Chondrocyte (in vitro differentiated cells): ENCODE results near the gene ZNF727. TPM values are rescaled to one million over a fixed set of nuclear protein-coding genes. Genes with fewer than 3 reads are reported as not detected.
"Not testable (repeated sequence)": the region's sequence is repeated elsewhere in the genome, so short reads cannot be mapped to it uniquely, and the experiment has no call there.

Experiments used
- DNase-seq: peaks from one replicate; pipeline ENCODE4 v3.0.0; 2021; ENCODE audit warnings: mixed read lengths, low spot score
- H3K27ac Mint-ChIP-seq: one replicate; pipeline ENCODE4 v1.8.0; 2021; ENCODE audit warnings: mild to moderate bottlenecking, moderate library complexity, mixed read lengths; ENCODE audit not compliant: unreplicated experiment
- H3K27me3 Mint-ChIP-seq: 2 replicates; pipeline ENCODE4 v1.8.0; 2021; ENCODE audit warnings: low read depth, mixed read lengths
- H3K36me3 Mint-ChIP-seq: 2 replicates; pipeline ENCODE4 v1.8.0; 2021; ENCODE audit warnings: low read depth, mixed read lengths
- H3K4me1 Mint-ChIP-seq: 2 replicates; pipeline ENCODE4 v1.8.0; 2021; ENCODE audit warnings: low read depth, mild to moderate bottlenecking, mixed read lengths
- H3K4me3 Mint-ChIP-seq: one replicate; pipeline ENCODE4 v1.8.0; 2021; ENCODE audit warnings: mild to moderate bottlenecking, moderate library complexity, mixed read lengths; ENCODE audit not compliant: unreplicated experiment
- H3K9me3 Mint-ChIP-seq: 2 replicates; pipeline ENCODE4 v1.8.0; 2021; ENCODE audit warnings: low read depth, mixed read lengths
- CTCF ChIP-seq: fragments of 200-600 bp; sonication (generic); IDR thresholded peaks from 2 replicates; pipeline ENCODE4 v1.5.0; 2021; ENCODE audit warnings: antibody characterized with exemption, mild to moderate bottlenecking, moderate library complexity
- total RNA-seq: library from RNA; stranded (reverse); gene quantifications from 3 replicates; pipeline ENCODE4 v1.2.1, GENCODE V29; 2021

ZNF727 gene
- total RNA-seq, 1 donor from 2014 or later = not detected

- no peak for DNase-seq
- H3K4me1 Mint-ChIP-seq = no peaks in the 10 kb centered on the region
- no peaks in the 10 kb centered on the region for H3K27me3 Mint-ChIP-seq
- H3K36me3 Mint-ChIP-seq = peaks cover 3% of the 10 kb centered on the region
- TF ChIP-seq CTCF = no peak
- H3K27ac Mint-ChIP-seq = no peak overlapping the region
- H3K4me3 Mint-ChIP-seq = no peak overlapping the region
- H3K9me3 Mint-ChIP-seq = peaks cover 61% of the 10 kb centered on the region
Observed at GRCh38 chr7:64046041-64046389, 781 bp downstream of the ZNF727 start.

GRCh38 chr7:64077837-64078698 is 32.8 kb downstream of the ZNF727 start:
- H3K27ac Mint-ChIP-seq, H3K36me3 Mint-ChIP-seq, DNase-seq, H3K4me1 Mint-ChIP-seq, H3K27me3 Mint-ChIP-seq, H3K4me3 Mint-ChIP-seq: not testable (repeated sequence)
- H3K9me3 Mint-ChIP-seq = peaks cover 86% of the 10 kb centered on the region

- H3K36me3 Mint-ChIP-seq = peaks cover 9% of the 10 kb centered on the region
- TF ChIP-seq CTCF = no peak
- H3K9me3 Mint-ChIP-seq = peaks cover 80% of the 10 kb centered on the region
- H3K27ac Mint-ChIP-seq = no peak overlapping the region
- H3K4me3 Mint-ChIP-seq = no peak overlapping the region
- no peaks in the 10 kb centered on the region for H3K27me3 Mint-ChIP-seq
- no peaks in the 10 kb centered on the region for H3K4me1 Mint-ChIP-seq
- no peak for DNase-seq
Observed at GRCh38 chr7:64078699-64078994, 33.4 kb downstream of the ZNF727 start.

GRCh38 chr7:64087501-64087900 is 42.3 kb downstream of the ZNF727 start:
- H3K4me3 Mint-ChIP-seq = no peak overlapping the region
- TF ChIP-seq CTCF = no peak
- no peaks in the 10 kb centered on the region for H3K4me1 Mint-ChIP-seq
- peaks cover 55% of the 10 kb centered on the region for H3K9me3 Mint-ChIP-seq
- H3K27ac Mint-ChIP-seq = no peak overlapping the region
- no peaks in the 10 kb centered on the region for H3K27me3 Mint-ChIP-seq
- peak; percentile 28 for DNase-seq
- peaks cover 2% of the 10 kb centered on the region for H3K36me3 Mint-ChIP-seq

- peaks cover 60% of the 10 kb centered on the region for H3K9me3 Mint-ChIP-seq
- H3K4me1 Mint-ChIP-seq, H3K36me3 Mint-ChIP-seq, H3K27me3 Mint-ChIP-seq, H3K27ac Mint-ChIP-seq, H3K4me3 Mint-ChIP-seq: not testable (repeated sequence)
- peak; percentile 30 for DNase-seq
Observed at GRCh38 chr7:64088863-64089262, 43.6 kb downstream of the ZNF727 start.

Other genes with a start within 250 kb of the ZNF727 start
- gene ZNF722, start 46.6 kb upstream of the ZNF727 start, total RNA-seq = not detected in 3 replicates
- not detected in 3 replicates for gene ZNF735, start 161.8 kb downstream of the ZNF727 start, total RNA-seq
- gene ZNF679, start 183.0 kb downstream of the ZNF727 start, total RNA-seq = not detected in 3 replicates